GM12878 (cell line): ENCODE data around the gene LTC4S. TPM values are rescaled to one million over a fixed set of nuclear protein-coding genes. Genes with fewer than 3 reads are reported as not detected.

Source experiments
- CEBPB ChIP-seq, 2 experiments: fragments of 150-350 bp in 1 of 2; IDR thresholded peaks; 2 replicates each; pipeline ENCODE4 v1.6.1; 2012 to 2014; ENCODE audit warnings: low read depth in 2 of 2, low read length in 2 of 2, borderline replicate concordance in 1 of 2, inconsistent platforms in 1 of 2
- CEBPZ ChIP-seq: fragments of 150-350 bp; IDR thresholded peaks from 2 replicates; pipeline ENCODE4 v1.6.1; 2016; ENCODE audit warnings: low read depth, low read length
- E4F1 ChIP-seq: fragments of 450-650 bp; IDR thresholded peaks from 2 replicates; pipeline ENCODE4 v1.6.1; 2018; ENCODE audit warnings: borderline replicate concordance, mild to moderate bottlenecking; ENCODE audit not compliant: partially characterized antibody
- EED ChIP-seq: sonication (generic); IDR thresholded peaks from 2 replicates; pipeline ENCODE4 v1.6.1; 2016; ENCODE audit warnings: antibody characterized with exemption, low read depth
- ESRRA ChIP-seq: IDR thresholded peaks from 2 replicates; pipeline ENCODE4 v1.6.1; 2012; ENCODE audit warnings: mild to moderate bottlenecking, low read length, improper control_type of control experiment
- HDAC2 ChIP-seq: fragments of 200-600 bp; sonication (generic); IDR thresholded peaks from 2 replicates; pipeline ENCODE4 v1.6.1; 2017
- IKZF2 ChIP-seq, 2 experiments: fragments of 450-650 bp; IDR thresholded peaks; 2 replicates each; pipeline ENCODE4 v1.6.1; 2017; ENCODE audit warnings: mild to moderate bottlenecking in 2 of 2, moderate library complexity in 2 of 2
- JUNB ChIP-seq: IDR thresholded peaks from 2 replicates; pipeline ENCODE4 v1.6.1; 2016; ENCODE audit warnings: antibody characterized with exemption, mild to moderate bottlenecking
- JUND ChIP-seq: IDR thresholded peaks from 2 replicates; pipeline ENCODE4 v1.6.1; 2012; ENCODE audit warnings: low read depth, mild to moderate bottlenecking, low read length, improper control_type of control experiment, moderate library complexity
- LARP7 ChIP-seq: fragments of 450-650 bp; IDR thresholded peaks from 2 replicates; pipeline ENCODE4 v1.6.1; 2017; ENCODE audit warnings: mild to moderate bottlenecking
- MTA2 ChIP-seq: fragments of 450-650 bp; IDR thresholded peaks from 2 replicates; pipeline ENCODE4 v1.6.1; 2016; ENCODE audit warnings: low read depth, mild to moderate bottlenecking, moderate library complexity
- MTA3 ChIP-seq: IDR thresholded peaks from 2 replicates; pipeline ENCODE4 v1.6.1; 2012; ENCODE audit warnings: low read length, inconsistent platforms, borderline replicate concordance
- NFYB ChIP-seq: IDR thresholded peaks from 2 replicates; pipeline ENCODE4 v1.6.1; 2011; ENCODE audit warnings: low read depth, mild to moderate bottlenecking, low read length, improper control_type of control experiment, moderate library complexity; ENCODE audit not compliant: insufficient read depth
- STAT1 ChIP-seq: fragments of 450-650 bp; conservative IDR thresholded peaks from 2 replicates; pipeline ENCODE4 v1.6.1; 2014; ENCODE audit warnings: antibody characterized with exemption, mild to moderate bottlenecking
- SUZ12 ChIP-seq: fragments of 200-600 bp; sonication (generic); IDR thresholded peaks from one replicate; pipeline ENCODE4 v1.6.1; 2018; ENCODE audit warnings: antibody characterized with exemption, mild to moderate bottlenecking; ENCODE audit not compliant: unreplicated experiment
- ZNF592 ChIP-seq: fragments of 450-650 bp; IDR thresholded peaks from 2 replicates; pipeline ENCODE4 v1.6.1; 2017; ENCODE audit warnings: mild to moderate bottlenecking, moderate library complexity
- ZNF622 ChIP-seq: fragments of 450-650 bp; IDR thresholded peaks from 2 replicates; pipeline ENCODE4 v1.6.1; 2017; ENCODE audit warnings: mild to moderate bottlenecking, inconsistent platforms
- polyA plus RNA-seq, 11 experiments: library from polyadenylated mRNA; depleted of rRNA in 4 of 11; unstranded in 6 of 11; stranded (reverse) in 5 of 11; fragments of >200 nt; fragmentation: Nextera tagmentation in 4 of 11; fragmentation: Illumina TruSeq in 1 of 11; extraction: Ambion mirVana in 4 of 11; extraction: Trizol in 1 of 11; gene quantifications; 1 replicate in 1 of 11; 2 replicates in 10 of 11; pipeline versions ENCODE4 v1.2.1 to v1.2.3, GENCODE V29; 2011 to 2016; ENCODE audit warnings: inconsistent platforms in 2 of 11, missing spikeins in 2 of 11, low read depth in 1 of 11
- total RNA-seq, 4 experiments: library from RNA; depleted of rRNA in 3 of 4; stranded (reverse); fragments of >200 nt in 3 of 4; fragmentation: Illumina TruSeq in 1 of 4; extraction: Trizol in 1 of 4; gene quantifications; 2 replicates each; pipeline versions ENCODE4 v1.2.1 to v1.2.3, GENCODE V29; 2013 to 2021
- TF ChIP-seq, protein P1 (sequence below), 3 experiments: IDR thresholded peaks in 2 of 3; conservative IDR thresholded peaks in 1 of 3; 2 replicates each; pipeline ENCODE4 v1.5.1; 2011; ENCODE audit warnings: low read depth in 3 of 3, low read length in 3 of 3, mild to moderate bottlenecking in 3 of 3, control low read depth in 2 of 3, moderate library complexity in 2 of 3, inconsistent platforms in 1 of 3, mixed read lengths in 1 of 3; ENCODE audit not compliant: control insufficient read depth in 2 of 3, insufficient read depth in 1 of 3; ENCODE audit errors: extremely low read depth in 1 of 3

The LTC4S gene
- total and polyA plus RNA-seq, 10 of the 15 experiments (the other 5 are each of a cell fraction or from before 2014, with no cell fraction given): 0.78 to 3.6 (median 1.8) TPM; not detected in 5

- no peak for TF ChIP-seq E4F1
- TF ChIP-seq MTA2: peak; percentile 36; the same call in 1 of the 2 replicates
- peak; percentile 20; the same call in 1 of the 2 replicates for TF ChIP-seq LARP7
- TF ChIP-seq ZNF622: no peak
- no peak for TF ChIP-seq CEBPB (IDR thresholded peaks at IDR 0.05; ENCODE audit: borderline replicate concordance in 1 of 2, low read depth in 2 of 2, low read length in 2 of 2)
- TF ChIP-seq STAT1: no peak
- no peak for TF ChIP-seq ESRRA
- no peak for TF ChIP-seq CEBPZ
- TF ChIP-seq JUND: no peak
- TF ChIP-seq, protein P1, sequence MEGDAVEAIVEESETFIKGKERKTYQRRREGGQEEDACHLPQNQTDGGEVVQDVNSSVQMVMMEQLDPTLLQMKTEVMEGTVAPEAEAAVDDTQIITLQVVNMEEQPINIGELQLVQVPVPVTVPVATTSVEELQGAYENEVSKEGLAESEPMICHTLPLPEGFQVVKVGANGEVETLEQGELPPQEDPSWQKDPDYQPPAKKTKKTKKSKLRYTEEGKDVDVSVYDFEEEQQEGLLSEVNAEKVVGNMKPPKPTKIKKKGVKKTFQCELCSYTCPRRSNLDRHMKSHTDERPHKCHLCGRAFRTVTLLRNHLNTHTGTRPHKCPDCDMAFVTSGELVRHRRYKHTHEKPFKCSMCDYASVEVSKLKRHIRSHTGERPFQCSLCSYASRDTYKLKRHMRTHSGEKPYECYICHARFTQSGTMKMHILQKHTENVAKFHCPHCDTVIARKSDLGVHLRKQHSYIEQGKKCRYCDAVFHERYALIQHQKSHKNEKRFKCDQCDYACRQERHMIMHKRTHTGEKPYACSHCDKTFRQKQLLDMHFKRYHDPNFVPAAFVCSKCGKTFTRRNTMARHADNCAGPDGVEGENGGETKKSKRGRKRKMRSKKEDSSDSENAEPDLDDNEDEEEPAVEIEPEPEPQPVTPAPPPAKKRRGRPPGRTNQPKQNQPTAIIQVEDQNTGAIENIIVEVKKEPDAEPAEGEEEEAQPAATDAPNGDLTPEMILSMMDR (IDR thresholded peaks at IDR 0.05 in 2 of 3, conservative IDR thresholded peaks at IDR 0.05 in 1 of 3; ENCODE audit: control insufficient read depth in 2 of 3, extremely low read depth in 1 of 3, insufficient read depth in 1 of 3, low read depth in 3 of 3, low read length in 3 of 3): no peak
- peak; percentile 59 to 72; a peak in 3 of 4 replicates for TF ChIP-seq IKZF2 (IDR thresholded peaks at IDR 0.05)
- TF ChIP-seq JUNB: no peak
- TF ChIP-seq HDAC2: no peak
- no peak for TF ChIP-seq SUZ12
- TF ChIP-seq MTA3: no peak
- TF ChIP-seq NFYB: no peak
- TF ChIP-seq EED: 0 out of 2 replicates have a peak, but pooled peaks have one; percentile 22
- TF ChIP-seq ZNF592: peak; percentile 93
These were observed 25.7 kb downstream of the LTC4S start (continued) for GRCh38 chr5:179819296-179820126.
